Measurements from ENCODE around the gene DNAI7.

DNAI7 gene

DNA sequence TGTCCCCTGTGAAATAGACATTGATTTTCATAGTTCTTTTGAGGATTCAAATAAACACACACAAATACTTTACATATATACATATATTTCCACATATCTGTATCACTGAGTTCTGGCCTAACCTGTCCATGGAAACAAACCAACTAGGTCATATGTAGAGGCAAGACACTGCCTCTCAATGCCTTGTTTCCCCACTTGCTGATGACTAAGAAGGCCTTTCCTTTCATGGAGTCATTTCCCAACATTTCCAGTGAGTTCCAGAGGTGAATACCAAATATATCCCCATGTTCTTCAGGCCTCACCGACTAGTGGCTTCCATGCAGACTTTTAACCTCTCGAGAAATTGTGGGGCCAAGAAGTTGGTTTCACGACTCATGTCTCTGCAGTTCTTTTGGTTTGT is 120.8 kb downstream of the DNAI7 start:
- H3K4me3 ChIP-seq (ENCODE audit: low read length) = no peak overlapping the region
- DNase-seq (ENCODE audit: low read depth) = peak; percentile 77
- TF ChIP-seq, protein P1, sequence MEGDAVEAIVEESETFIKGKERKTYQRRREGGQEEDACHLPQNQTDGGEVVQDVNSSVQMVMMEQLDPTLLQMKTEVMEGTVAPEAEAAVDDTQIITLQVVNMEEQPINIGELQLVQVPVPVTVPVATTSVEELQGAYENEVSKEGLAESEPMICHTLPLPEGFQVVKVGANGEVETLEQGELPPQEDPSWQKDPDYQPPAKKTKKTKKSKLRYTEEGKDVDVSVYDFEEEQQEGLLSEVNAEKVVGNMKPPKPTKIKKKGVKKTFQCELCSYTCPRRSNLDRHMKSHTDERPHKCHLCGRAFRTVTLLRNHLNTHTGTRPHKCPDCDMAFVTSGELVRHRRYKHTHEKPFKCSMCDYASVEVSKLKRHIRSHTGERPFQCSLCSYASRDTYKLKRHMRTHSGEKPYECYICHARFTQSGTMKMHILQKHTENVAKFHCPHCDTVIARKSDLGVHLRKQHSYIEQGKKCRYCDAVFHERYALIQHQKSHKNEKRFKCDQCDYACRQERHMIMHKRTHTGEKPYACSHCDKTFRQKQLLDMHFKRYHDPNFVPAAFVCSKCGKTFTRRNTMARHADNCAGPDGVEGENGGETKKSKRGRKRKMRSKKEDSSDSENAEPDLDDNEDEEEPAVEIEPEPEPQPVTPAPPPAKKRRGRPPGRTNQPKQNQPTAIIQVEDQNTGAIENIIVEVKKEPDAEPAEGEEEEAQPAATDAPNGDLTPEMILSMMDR (IDR thresholded peaks at IDR 0.05; ENCODE audit: insufficient read depth, low read depth, low read length, missing control alignments) = no peak

DNA sequence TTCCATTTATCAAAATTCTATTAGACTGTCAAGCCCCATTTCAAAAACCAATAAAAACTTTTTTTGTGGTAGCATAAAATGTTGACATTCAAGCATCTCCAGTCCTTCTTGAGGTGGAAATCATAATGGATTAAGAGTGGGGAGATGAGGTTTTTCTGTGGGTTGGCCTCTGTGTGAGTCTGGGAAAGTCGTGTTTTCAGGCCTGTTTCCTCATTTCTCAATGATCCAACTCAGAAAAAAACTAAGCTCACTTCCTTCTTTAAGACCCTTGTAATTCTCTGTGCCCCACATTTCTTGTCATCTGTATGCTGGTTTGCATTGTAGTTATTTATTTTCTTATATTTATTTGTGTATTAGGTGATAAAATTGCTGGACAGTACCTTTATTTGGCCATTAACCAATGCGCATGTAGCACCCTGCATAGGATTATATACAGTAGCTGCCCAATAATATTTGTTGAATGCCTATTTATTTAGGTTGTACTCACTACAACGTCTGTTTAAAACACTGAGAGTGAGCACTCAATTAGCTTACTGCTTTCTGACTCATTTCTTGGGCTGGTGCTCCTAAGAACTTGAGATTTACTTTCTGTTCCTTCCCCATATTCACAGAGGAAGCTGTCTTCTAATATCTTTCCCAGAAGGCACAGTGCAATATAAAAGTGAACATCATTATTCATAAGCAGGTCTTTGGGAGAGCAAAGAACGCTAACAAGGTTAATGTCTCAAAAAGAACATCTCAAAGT is 121.9 kb downstream of the DNAI7 start:
- DNase-seq (ENCODE audit: low read depth) = peak; percentile 31
- H3K4me3 ChIP-seq (ENCODE audit: low read length) = no peak overlapping the region
- TF ChIP-seq, protein P1 (IDR thresholded peaks at IDR 0.05; ENCODE audit: insufficient read depth, low read depth, low read length, missing control alignments) = no peak

DNA sequence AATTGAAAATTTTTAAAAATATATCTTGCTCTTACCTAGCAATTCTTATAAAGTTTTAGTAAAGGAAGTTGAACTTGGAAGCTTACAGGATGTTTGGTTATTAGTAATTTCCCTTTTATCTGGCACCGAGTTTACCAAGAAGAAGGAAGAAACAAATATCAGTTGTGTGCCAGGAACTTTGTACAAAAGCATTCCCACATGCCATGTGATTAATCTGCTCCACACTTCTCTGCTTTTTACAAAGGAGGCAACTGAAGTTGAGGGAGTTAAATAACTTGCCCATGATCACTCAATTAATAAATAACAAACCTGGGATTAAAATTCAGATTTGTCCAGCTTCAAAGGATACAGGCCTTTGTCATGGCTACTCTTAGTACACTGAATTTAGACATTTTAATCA is 123.6 kb downstream of the DNAI7 start:
- DNase-seq (ENCODE audit: low read depth) = no peak
- TF ChIP-seq, protein P1 (IDR thresholded peaks at IDR 0.05; ENCODE audit: insufficient read depth, low read depth, low read length, missing control alignments) = no peak
- no peak overlapping the region for H3K4me3 ChIP-seq (ENCODE audit: low read length)

DNA sequence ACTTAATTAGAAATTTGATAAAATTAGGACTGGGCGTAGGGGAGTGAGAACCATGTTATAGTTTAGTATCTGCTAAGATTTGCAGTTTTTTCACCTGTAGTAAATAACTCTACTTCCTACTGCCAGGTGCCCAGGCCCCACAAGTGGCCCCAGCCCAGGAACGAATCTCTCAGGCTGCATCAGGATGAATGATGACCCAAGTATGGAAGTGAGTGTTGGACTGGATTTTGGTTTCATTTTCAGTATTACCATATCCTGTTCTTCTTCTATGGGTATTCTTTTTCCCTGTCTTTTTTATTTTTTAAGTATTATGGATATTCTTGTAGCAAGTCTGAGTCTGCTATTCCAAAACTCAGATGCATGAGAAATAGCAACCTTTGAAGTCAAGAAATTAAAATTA is 125.7 kb downstream of the DNAI7 start:
- no peak overlapping the region for H3K4me3 ChIP-seq (ENCODE audit: low read length)
- DNase-seq (ENCODE audit: low read depth) = no peak
- TF ChIP-seq, protein P1 (IDR thresholded peaks at IDR 0.05; ENCODE audit: insufficient read depth, low read depth, low read length, missing control alignments) = no peak

DNA sequence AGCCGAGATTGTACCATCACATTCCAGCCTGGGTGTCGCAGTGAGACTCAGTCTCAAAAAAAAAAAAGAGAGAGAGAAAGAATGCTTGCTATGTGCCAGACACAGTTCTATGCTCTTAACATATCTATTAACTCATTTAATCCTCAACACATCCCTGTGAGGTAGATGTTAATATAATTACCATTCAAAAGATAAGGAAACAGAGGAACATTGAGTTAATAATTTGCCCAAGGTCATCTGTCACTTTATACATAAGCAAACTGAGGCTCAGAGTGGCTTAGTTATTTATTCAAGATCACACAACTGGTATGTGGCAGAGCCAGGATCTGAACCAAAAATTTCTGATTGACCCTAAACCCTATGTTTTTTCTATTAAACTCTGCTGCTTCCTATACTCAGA is 129.9 kb downstream of the DNAI7 start:
- TF ChIP-seq, protein P1 (IDR thresholded peaks at IDR 0.05; ENCODE audit: insufficient read depth, low read depth, low read length, missing control alignments) = no peak
- no peak overlapping the region for H3K4me3 ChIP-seq (ENCODE audit: low read length)
- DNase-seq (ENCODE audit: low read depth) = no peak

DNA sequence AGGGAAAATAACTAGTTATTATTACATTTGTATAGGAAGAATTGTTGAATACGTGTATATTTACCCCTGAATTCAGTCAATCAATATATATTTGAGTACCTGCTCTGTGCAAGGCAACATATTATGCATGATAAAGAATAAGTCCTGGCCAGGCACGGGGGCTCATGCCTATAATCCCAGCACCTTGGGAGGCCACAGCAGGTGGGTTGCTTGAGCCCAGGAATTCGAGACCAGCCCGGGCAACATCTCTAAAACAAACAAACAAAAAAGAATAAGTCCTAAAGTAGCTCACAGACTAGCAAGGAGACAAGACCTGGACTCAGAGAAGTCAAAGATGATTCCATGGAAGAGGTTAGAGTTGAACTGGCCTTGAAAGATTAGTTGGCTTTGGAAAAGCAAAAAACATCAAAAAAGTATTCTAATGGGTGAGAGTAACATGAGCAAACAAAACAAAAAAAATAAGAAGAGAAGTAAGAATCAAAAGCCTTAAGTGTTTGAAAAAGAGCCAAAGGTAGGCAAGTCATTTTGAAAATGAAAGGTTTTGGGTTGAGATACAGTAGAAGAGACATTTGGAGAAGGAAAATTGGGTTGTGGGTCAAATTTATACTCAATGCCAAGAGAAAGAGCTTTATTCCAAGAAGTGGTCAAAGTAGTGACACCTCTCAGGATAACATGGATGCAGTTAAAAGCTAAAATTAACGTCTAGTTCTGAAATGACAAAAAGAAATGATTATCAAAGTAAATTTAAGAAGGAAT is 130.9 kb downstream of the DNAI7 start:
- H3K4me3 ChIP-seq (ENCODE audit: low read length) = no peak overlapping the region
- DNase-seq (ENCODE audit: low read depth) = no peak
- TF ChIP-seq, protein P1 (IDR thresholded peaks at IDR 0.05; ENCODE audit: insufficient read depth, low read depth, low read length, missing control alignments) = no peak
